ENCODE data around the gene GRM3. TPM values are rescaled to one million over a fixed set of nuclear protein-coding genes. Genes with fewer than 3 reads are reported as not detected.

The GRM3 gene
- total RNA-seq, 2 experiments from 2014 or later, result not detected

GRCh38 chr7:86760236-86760635, 116.5 kb downstream of the GRM3 start:
- Histone ChIP-seq H3K4me1 (ENCODE audit: insufficient read depth, low read length, poor library complexity, severe bottlenecking) (no peaks in the 10 kb centered on the region), H3K79me2 (ENCODE audit: insufficient read depth, low read depth, low read length) (no peaks in the 10 kb centered on the region), H3K27ac (ENCODE audit: low read depth, low read length, poor library complexity, severe bottlenecking) (no peak overlapping the region), H3K4me3 (ENCODE audit: low read depth, low read length, poor library complexity, severe bottlenecking) (no peak overlapping the region), H4K20me1 (ENCODE audit: insufficient read depth, low read length) (no peaks in the 10 kb centered on the region), H3K9me3 (ENCODE audit: low read length) (no peaks in the 10 kb centered on the region), H3K4me2 (ENCODE audit: low read length) (no peak overlapping the region), H2AFZ (ENCODE audit: low read length) (no peak overlapping the region), H3K9me2 (ENCODE audit: insufficient read depth, low read length) (no peaks in the 10 kb centered on the region), H3K36me3 (ENCODE audit: insufficient read depth, low read length) (no peaks in the 10 kb centered on the region)
- TF ChIP-seq EZH2phosphoT487 (IDR thresholded peaks at IDR 0.05; ENCODE audit: borderline replicate concordance, low read depth, low read length) (no peak), CTCF (conservative IDR thresholded peaks at IDR 0.05; ENCODE audit: low read length) (no peak)
- CTCF ChIA-PET (ENCODE audit: unreplicated experiment), result no interaction called here
- POLR2A ChIA-PET, result interaction anchor here (1.0 kb wide), 1 partner anchor 9 kb away, joined by 3 read pairs; no protein-coding TSS in a partner anchor
- intact Hi-C loops (cut with micrococcal nuclease; ENCODE audit: unreplicated experiment), result no loop called here
- no peak for DNase-seq (ENCODE audit: low spot score)
- BruUV-seq (replicated peaks), result no TSS peak

DNA sequence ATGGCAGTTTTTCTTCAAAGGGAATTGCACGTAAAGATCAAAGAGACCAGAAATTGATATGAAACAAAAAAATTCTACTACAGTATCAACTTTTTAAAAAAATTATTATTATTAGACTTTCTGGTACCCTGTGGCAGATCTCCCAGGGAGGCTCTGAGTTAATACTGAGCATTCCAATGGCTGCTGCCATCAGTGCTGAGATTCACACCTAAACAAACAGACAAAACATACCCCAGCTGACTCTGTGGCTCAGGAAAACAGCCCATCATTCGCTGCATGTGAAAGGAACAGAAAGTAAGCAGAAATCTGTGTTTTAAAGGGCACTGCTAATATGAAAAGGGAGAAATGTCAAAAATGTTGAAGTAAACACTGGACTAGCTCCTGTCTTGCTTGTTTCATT, 118.4 kb downstream of the GRM3 start:
- no peak for DNase-seq (ENCODE audit: low spot score)
- intact Hi-C loops (cut with micrococcal nuclease; ENCODE audit: unreplicated experiment), result no loop called here
- Histone ChIP-seq H3K4me1 (ENCODE audit: insufficient read depth, low read length, poor library complexity, severe bottlenecking) (no peaks in the 10 kb centered on the region), H3K9me2 (ENCODE audit: insufficient read depth, low read length) (no peaks in the 10 kb centered on the region), H2AFZ (ENCODE audit: low read length) (no peak overlapping the region), H3K9me3 (ENCODE audit: low read length) (no peaks in the 10 kb centered on the region), H3K4me2 (ENCODE audit: low read length) (no peak overlapping the region), H4K20me1 (ENCODE audit: insufficient read depth, low read length) (no peaks in the 10 kb centered on the region), H3K36me3 (ENCODE audit: insufficient read depth, low read length) (no peaks in the 10 kb centered on the region), H3K27ac (ENCODE audit: low read depth, low read length, poor library complexity, severe bottlenecking) (no peak overlapping the region), H3K4me3 (ENCODE audit: low read depth, low read length, poor library complexity, severe bottlenecking) (no peak overlapping the region), H3K79me2 (ENCODE audit: insufficient read depth, low read depth, low read length) (no peaks in the 10 kb centered on the region)
- CTCF ChIA-PET (ENCODE audit: unreplicated experiment), result no interaction called here
- BruUV-seq (replicated peaks), result no TSS peak
- POLR2A ChIA-PET, result interaction anchor here (0.8 kb wide), 1 partner anchor 83 kb away, joined by 3 read pairs; no protein-coding TSS in a partner anchor
- TF ChIP-seq EZH2phosphoT487 (IDR thresholded peaks at IDR 0.05; ENCODE audit: borderline replicate concordance, low read depth, low read length), result no peak
- TF ChIP-seq CTCF (conservative IDR thresholded peaks at IDR 0.05; ENCODE audit: low read length), result no peak

DNA sequence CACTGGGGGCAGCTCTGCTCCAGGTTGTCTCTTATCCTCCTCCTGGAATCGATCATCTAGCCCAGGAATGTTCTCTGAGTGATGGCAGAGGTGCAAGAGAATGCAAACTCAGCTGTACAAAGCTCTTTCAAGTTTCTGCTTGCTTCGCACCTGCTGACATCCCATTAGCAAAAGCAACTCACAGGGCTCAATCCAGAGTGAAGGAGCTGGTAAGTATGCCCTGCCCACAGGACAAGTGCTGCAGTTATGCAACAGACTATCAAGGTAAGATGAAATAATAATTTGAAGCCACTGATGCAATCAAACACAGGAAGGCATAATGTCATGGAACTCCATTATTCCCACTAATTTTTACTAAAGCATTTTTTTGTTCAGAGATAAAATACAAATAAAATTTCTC, 122.2 kb downstream of the GRM3 start:
- Histone ChIP-seq H3K4me2 (ENCODE audit: low read length) (no peak overlapping the region), H3K4me1 (ENCODE audit: insufficient read depth, low read length, poor library complexity, severe bottlenecking) (no peaks in the 10 kb centered on the region), H3K27ac (ENCODE audit: low read depth, low read length, poor library complexity, severe bottlenecking) (no peak overlapping the region), H3K9me2 (ENCODE audit: insufficient read depth, low read length) (no peaks in the 10 kb centered on the region), H3K4me3 (ENCODE audit: low read depth, low read length, poor library complexity, severe bottlenecking) (no peak overlapping the region), H3K79me2 (ENCODE audit: insufficient read depth, low read depth, low read length) (no peaks in the 10 kb centered on the region), H2AFZ (ENCODE audit: low read length) (no peak overlapping the region), H3K9me3 (ENCODE audit: low read length) (no peaks in the 10 kb centered on the region), H4K20me1 (ENCODE audit: insufficient read depth, low read length) (no peaks in the 10 kb centered on the region), H3K36me3 (ENCODE audit: insufficient read depth, low read length) (no peaks in the 10 kb centered on the region)
- TF ChIP-seq CTCF (conservative IDR thresholded peaks at IDR 0.05; ENCODE audit: low read length) (no peak), EZH2phosphoT487 (IDR thresholded peaks at IDR 0.05; ENCODE audit: borderline replicate concordance, low read depth, low read length) (no peak)
- POLR2A ChIA-PET, result interaction anchor here (1.1 to 1.4 kb wide), 2 partner anchors 9 to 31 kb away, joined by 3 to 4 read pairs; no protein-coding TSS in a partner anchor
- intact Hi-C loops (cut with micrococcal nuclease; ENCODE audit: unreplicated experiment), result no loop called here
- CTCF ChIA-PET (ENCODE audit: unreplicated experiment), result no interaction called here
- no peak for DNase-seq (ENCODE audit: low spot score)
- BruUV-seq (replicated peaks), result no TSS peak

Measured in OCI-LY7 (cell line).